ENCODE measurements around the gene UTP18.

Gene UTP18

GRCh38 chr17:51287412-51287811 is 27.1 kb downstream of the UTP18 start:
- TF ChIP-seq REST (IDR thresholded peaks at IDR 0.05; ENCODE audit: low read depth) (no peak), RAD21 (IDR thresholded peaks at IDR 0.05; ENCODE audit: low read depth) (no peak), EGR1 (IDR thresholded peaks at IDR 0.05) (no peak), NFIC (IDR thresholded peaks at IDR 0.05) (no peak), MAX (IDR thresholded peaks at IDR 0.05) (no peak), CEBPB (IDR thresholded peaks at IDR 0.05) (no peak), YY1 (IDR thresholded peaks at IDR 0.05; ENCODE audit: low read depth) (no peak), USF1 (IDR thresholded peaks at IDR 0.05) (no peak)

- TF ChIP-seq CEBPB (IDR thresholded peaks at IDR 0.05) (no peak), ZBTB7A (IDR thresholded peaks at IDR 0.05; ENCODE audit: low read depth) (no peak), CREB1 (IDR thresholded peaks at IDR 0.05; ENCODE audit: low read depth) (no peak), MAX (IDR thresholded peaks at IDR 0.05) (no peak), EGR1 (IDR thresholded peaks at IDR 0.05) (no peak), TCF12 (IDR thresholded peaks at IDR 0.05; ENCODE audit: low read depth) (no peak), USF1 (IDR thresholded peaks at IDR 0.05) (no peak), NFIC (IDR thresholded peaks at IDR 0.05) (no peak), FOXM1 (IDR thresholded peaks at IDR 0.05; ENCODE audit: borderline replicate concordance, low read depth) (no peak), RAD21 (IDR thresholded peaks at IDR 0.05; ENCODE audit: low read depth) (no peak), TAF1 (IDR thresholded peaks at IDR 0.05; ENCODE audit: low read depth) (no peak)
Measured at GRCh38 chr17:51289696-51290111, 29.4 kb downstream of the UTP18 start.

GRCh38 chr17:51298508-51299371 is 38.4 kb downstream of the UTP18 start:
- TF ChIP-seq EGR1 (IDR thresholded peaks at IDR 0.05) (no peak), RAD21 (IDR thresholded peaks at IDR 0.05; ENCODE audit: low read depth) (peak; percentile 56), YY1 (IDR thresholded peaks at IDR 0.05; ENCODE audit: low read depth) (no peak), EP300 (IDR thresholded peaks at IDR 0.05; ENCODE audit: borderline replicate concordance) (no peak)

GRCh38 chr17:51299859-51300258 is 39.5 kb downstream of the UTP18 start:
- no peak for TF ChIP-seq TAF1 (IDR thresholded peaks at IDR 0.05; ENCODE audit: low read depth)
- no peak for TF ChIP-seq USF1 (IDR thresholded peaks at IDR 0.05)
- TF ChIP-seq CREB1 (IDR thresholded peaks at IDR 0.05; ENCODE audit: low read depth): no peak
- TF ChIP-seq MAX (IDR thresholded peaks at IDR 0.05): no peak
- no peak for TF ChIP-seq FOXM1 (IDR thresholded peaks at IDR 0.05; ENCODE audit: borderline replicate concordance, low read depth)
- TF ChIP-seq REST (IDR thresholded peaks at IDR 0.05; ENCODE audit: low read depth): no peak
- TF ChIP-seq EGR1 (IDR thresholded peaks at IDR 0.05): no peak
- no peak for TF ChIP-seq ZBTB7A (IDR thresholded peaks at IDR 0.05; ENCODE audit: low read depth)
- no peak for TF ChIP-seq RAD21 (IDR thresholded peaks at IDR 0.05; ENCODE audit: low read depth)
- TF ChIP-seq NFIC (IDR thresholded peaks at IDR 0.05): no peak
- no peak for TF ChIP-seq CEBPB (IDR thresholded peaks at IDR 0.05)

GRCh38 chr17:51305182-51305581 is 44.8 kb downstream of the UTP18 start:
- TF ChIP-seq CREB1 (IDR thresholded peaks at IDR 0.05; ENCODE audit: low read depth) (no peak), EGR1 (IDR thresholded peaks at IDR 0.05) (no peak), TEAD4 (IDR thresholded peaks at IDR 0.05) (no peak), MAX (IDR thresholded peaks at IDR 0.05) (no peak), RAD21 (IDR thresholded peaks at IDR 0.05; ENCODE audit: low read depth) (no peak), CEBPB (IDR thresholded peaks at IDR 0.05) (no peak), EP300 (IDR thresholded peaks at IDR 0.05; ENCODE audit: borderline replicate concordance) (no peak), NFIC (IDR thresholded peaks at IDR 0.05) (no peak), ZBTB7A (IDR thresholded peaks at IDR 0.05; ENCODE audit: low read depth) (no peak), YY1 (IDR thresholded peaks at IDR 0.05; ENCODE audit: low read depth) (no peak), FOXM1 (IDR thresholded peaks at IDR 0.05; ENCODE audit: borderline replicate concordance, low read depth) (no peak), TAF1 (IDR thresholded peaks at IDR 0.05; ENCODE audit: low read depth) (no peak), TCF12 (IDR thresholded peaks at IDR 0.05; ENCODE audit: low read depth) (no peak), REST (IDR thresholded peaks at IDR 0.05; ENCODE audit: low read depth) (no peak), USF1 (IDR thresholded peaks at IDR 0.05) (no peak)
